Ishikawa (cell line): Measurements from ENCODE around the gene MTA1.

Source experiments
- CEBPB ChIP-seq: IDR thresholded peaks from 2 replicates; pipeline ENCODE4 v1.6.1; 2012
- CREB1 ChIP-seq: IDR thresholded peaks from 2 replicates; pipeline ENCODE4 v1.6.1; 2012; ENCODE audit warnings: low read depth
- EP300 ChIP-seq: IDR thresholded peaks from 2 replicates; pipeline ENCODE4 v1.6.1; 2012; ENCODE audit warnings: borderline replicate concordance
- FOXM1 ChIP-seq: IDR thresholded peaks from 2 replicates; pipeline ENCODE4 v1.6.1; 2012; ENCODE audit warnings: low read depth, borderline replicate concordance
- MAX ChIP-seq: IDR thresholded peaks from 2 replicates; pipeline ENCODE4 v1.6.1; 2012
- RAD21 ChIP-seq: IDR thresholded peaks from 2 replicates; pipeline ENCODE4 v1.6.1; 2012; ENCODE audit warnings: low read depth
- REST ChIP-seq: IDR thresholded peaks from 2 replicates; pipeline ENCODE4 v1.6.1; 2012; ENCODE audit warnings: low read depth, mild to moderate bottlenecking
- TAF1 ChIP-seq: IDR thresholded peaks from 2 replicates; pipeline ENCODE4 v1.6.1; 2012; ENCODE audit warnings: low read depth, mild to moderate bottlenecking
- TCF12 ChIP-seq: IDR thresholded peaks from 2 replicates; pipeline ENCODE4 v1.6.1; 2012; ENCODE audit warnings: low read depth
- TEAD4 ChIP-seq: IDR thresholded peaks from 2 replicates; pipeline ENCODE4 v1.6.1; 2012
- TF ChIP-seq, protein P1 (sequence below): IDR thresholded peaks from 2 replicates; pipeline ENCODE4 v1.6.1; 2012

DNA sequence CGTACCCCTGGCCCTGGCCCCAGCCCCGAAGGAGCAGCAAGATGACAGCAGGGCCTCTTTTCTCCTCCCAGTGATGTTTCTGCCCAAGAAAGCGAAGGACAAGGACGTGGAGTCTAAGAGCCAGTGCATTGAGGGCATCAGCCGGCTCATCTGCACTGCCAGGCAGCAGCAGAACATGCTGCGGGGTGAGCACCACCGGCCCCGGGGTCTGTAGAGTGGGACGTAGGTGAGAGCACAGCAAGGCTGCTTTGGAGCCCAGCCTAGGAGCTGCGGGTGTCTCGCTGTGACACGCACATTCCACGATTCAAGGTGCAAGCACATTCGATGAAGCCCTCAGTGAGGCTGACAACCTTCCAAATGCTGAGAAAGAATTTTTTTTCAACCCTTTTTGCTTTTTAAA, 26.5 kb upstream of the MTA1 start:
- TF ChIP-seq EP300 = no peak
- no peak for TF ChIP-seq TEAD4
- TF ChIP-seq CEBPB = no peak
- no peak for TF ChIP-seq MAX
- TF ChIP-seq RAD21 = no peak
- TF ChIP-seq TAF1 = no peak
- TF ChIP-seq TCF12 = no peak
- TF ChIP-seq CREB1 = no peak
- TF ChIP-seq, protein P1, sequence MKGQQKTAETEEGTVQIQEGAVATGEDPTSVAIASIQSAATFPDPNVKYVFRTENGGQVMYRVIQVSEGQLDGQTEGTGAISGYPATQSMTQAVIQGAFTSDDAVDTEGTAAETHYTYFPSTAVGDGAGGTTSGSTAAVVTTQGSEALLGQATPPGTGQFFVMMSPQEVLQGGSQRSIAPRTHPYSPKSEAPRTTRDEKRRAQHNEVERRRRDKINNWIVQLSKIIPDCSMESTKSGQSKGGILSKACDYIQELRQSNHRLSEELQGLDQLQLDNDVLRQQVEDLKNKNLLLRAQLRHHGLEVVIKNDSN = no peak
- TF ChIP-seq FOXM1 = no peak
- no peak for TF ChIP-seq REST
